Pons (tissue), 1 donor: Measurements from ENCODE around the gene MCOLN2.

Experiments used
- DNase-seq: peaks from one replicate; pipeline ENCODE4 v3.0.0-alpha.2; 2016; ENCODE audit warnings: low spot score

Gene MCOLN2

GRCh38 chr1:84892705-84893618 lies 104.0 kb downstream of the MCOLN2 start, which contains the start of gene LPAR3:
TSS of gene LPAR3 (minus strand) at chr1:84893206. CDS start at chr1:84866120, 27,086 bp downstream.
- DNase-seq: no peak

- no peak for DNase-seq
Observed at GRCh38 chr1:84890566-84890965, 106.3 kb downstream of the MCOLN2 start.

GRCh38 chr1:84889437-84889836 lies 107.5 kb downstream of the MCOLN2 start:
- no peak for DNase-seq

- no peak for DNase-seq
Observed at GRCh38 chr1:84888753-84889152, 108.2 kb downstream of the MCOLN2 start.

- DNase-seq: no peak
Observed at GRCh38 chr1:84887261-84887934, 109.5 kb downstream of the MCOLN2 start.

- DNase-seq: no peak
Observed at GRCh38 chr1:84885469-84885868, 111.4 kb downstream of the MCOLN2 start.

- no peak for DNase-seq
Observed at GRCh38 chr1:84884671-84885389, 112.1 kb downstream of the MCOLN2 start.

- no peak for DNase-seq
Observed at GRCh38 chr1:84883286-84883685, 113.6 kb downstream of the MCOLN2 start.

GRCh38 chr1:84877592-84877991 lies 119.3 kb downstream of the MCOLN2 start:
- no peak for DNase-seq

- DNase-seq: no peak
Observed at GRCh38 chr1:84876353-84876752, 120.6 kb downstream of the MCOLN2 start.
